Subcutaneous adipose tissue (tissue), 4 donors: ENCODE data around the gene SKI. TPM values are rescaled to one million over a fixed set of nuclear protein-coding genes. Genes with fewer than 3 reads are reported as not detected.

Source experiments
- CTCF ChIP-seq: fragments of 450-650 bp; IDR thresholded peaks from one replicate; pipeline ENCODE4 v1.5.1; 2016; ENCODE audit warnings: low read depth, mild to moderate bottlenecking, control low read depth, antibody characterized with exemption, moderate library complexity
- total RNA-seq, 4 donors: library from RNA; depleted of rRNA; stranded (reverse); fragments of >200 nt; gene quantifications; one replicate each; pipeline ENCODE4 v1.1.0, GENCODE V29; 2016

SKI gene
- total RNA-seq, 4 donors from 2014 or later, result 24.3 to 67.6 (median 27.8) TPM

DNA sequence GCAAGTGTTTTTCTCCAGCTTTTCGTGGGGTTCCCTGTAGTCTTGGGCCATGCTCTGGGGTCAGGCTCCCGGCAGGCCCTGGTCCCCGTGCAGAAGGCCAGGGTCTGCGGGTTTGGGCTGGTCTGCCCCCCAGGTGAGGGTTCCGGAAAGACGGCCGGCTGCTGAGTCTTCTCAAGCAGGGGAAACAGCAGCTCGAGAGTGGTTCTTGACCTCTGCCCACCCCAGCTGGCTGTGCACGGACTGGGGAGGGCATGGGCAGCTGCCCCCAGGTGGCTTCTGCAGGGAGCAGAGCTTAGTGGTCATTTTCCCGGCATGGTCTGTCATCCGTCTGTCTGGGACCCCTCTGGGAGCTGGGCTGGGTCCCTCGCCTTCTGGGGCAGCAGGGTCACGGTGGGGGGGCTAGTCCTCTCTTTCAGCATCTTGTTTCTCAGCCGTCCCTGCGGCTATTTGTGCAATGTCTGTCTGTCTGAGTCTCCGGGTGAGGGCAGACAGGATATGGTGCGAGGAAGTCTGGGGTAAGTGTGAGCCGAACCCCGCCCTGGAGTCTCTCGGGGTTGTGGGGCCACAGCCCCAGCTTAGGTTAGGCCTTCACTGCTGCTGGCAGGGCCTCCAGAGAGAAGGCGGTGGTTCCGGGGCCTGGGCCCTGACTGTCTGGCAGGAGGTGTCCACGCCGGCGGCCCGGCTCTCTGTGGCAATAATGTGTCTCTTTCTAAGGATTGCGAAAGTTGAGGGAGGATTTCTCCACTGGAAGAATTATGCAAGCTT lies 6.1 kb downstream of the SKI start:
- no peak for TF ChIP-seq CTCF

GRCh38 chr1:2234762-2235113 lies 6.6 kb downstream of the SKI start:
- TF ChIP-seq CTCF, result no peak

- TF ChIP-seq CTCF, result no peak
These were observed 7.3 kb downstream of the SKI start for GRCh38 chr1:2235300-2235998.

- TF ChIP-seq CTCF, result no peak
These were observed 8.9 kb downstream of the SKI start for GRCh38 chr1:2236695-2237677.

DNA sequence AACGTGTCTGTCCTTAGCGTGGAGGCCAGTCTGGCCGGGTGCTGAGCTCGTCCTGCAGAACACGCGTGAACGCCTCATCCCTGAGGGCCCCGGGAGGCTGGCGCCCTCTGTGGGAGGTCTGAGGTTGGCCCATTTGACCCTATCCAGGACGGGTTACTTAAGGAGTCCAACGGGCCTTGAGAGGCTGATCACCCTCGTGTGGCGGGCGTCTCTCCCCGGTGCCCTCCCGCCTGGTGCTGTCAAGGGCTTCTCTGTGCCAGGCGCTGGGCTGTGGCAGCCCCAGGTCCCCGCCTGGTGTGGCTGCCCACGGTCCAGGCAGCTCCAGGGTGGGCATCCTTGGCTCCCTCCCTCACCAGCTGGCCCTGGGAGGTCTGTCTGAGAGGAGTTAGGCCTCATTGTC lies 9.7 kb downstream of the SKI start:
- no peak for TF ChIP-seq CTCF

- TF ChIP-seq CTCF, result no peak
These were observed 10.4 kb downstream of the SKI start for GRCh38 chr1:2238361-2239012.
